SK-N-MC (cell line): ENCODE data around the gene MBNL2.

Experiments used
- DNase-seq: peaks from one replicate; pipeline ENCODE4 v3.0.0-alpha.2; 2011; ENCODE audit warnings: low read depth, low spot score
- H3K27ac ChIP-seq: fragments of 200-600 bp; sonication (generic); 2 replicates; pipeline ENCODE4 v1.5.1; 2016; ENCODE audit warnings: mixed run types
- H3K36me3 ChIP-seq: fragments of 200-600 bp; sonication (generic); 2 replicates; pipeline ENCODE4 v1.6.1; 2017; ENCODE audit warnings: antibody characterized with exemption, low read length, mixed read lengths; ENCODE audit not compliant: insufficient read depth
- H3K4me3 ChIP-seq: fragments of 200-600 bp; sonication (generic); 2 replicates; pipeline ENCODE4 v1.5.1; 2016
- H3K9ac ChIP-seq: fragments of 200-600 bp; sonication (generic); 2 replicates; pipeline ENCODE4 v1.8.0; 2017; ENCODE audit warnings: mixed run types, mixed read lengths; ENCODE audit not compliant: insufficient read length
- H3K9me3 ChIP-seq: fragments of 200-600 bp; sonication (generic); 2 replicates; pipeline ENCODE4 v1.6.1; 2017; ENCODE audit warnings: low read depth, mild to moderate bottlenecking, antibody characterized with exemption, low read length, moderate library complexity, mixed read lengths
- EZH2 ChIP-seq: fragments of 200-600 bp; sonication (generic); IDR thresholded peaks from one replicate; pipeline ENCODE4 v1.6.1; 2017; ENCODE audit warnings: antibody characterized with exemption
- FOXP2 ChIP-seq: optimal IDR thresholded peaks from 2 replicates; pipeline ENCODE3; 2011; ENCODE audit warnings: mild to moderate bottlenecking, moderate library complexity; ENCODE audit not compliant: insufficient read depth; ENCODE audit errors: extremely low read length, control extremely low read depth
- POLR2AphosphoS5 ChIP-seq: IDR thresholded peaks from 2 replicates; pipeline ENCODE4 v1.6.1; 2012; ENCODE audit warnings: mild to moderate bottlenecking, low read depth, low read length, borderline replicate concordance

Gene MBNL2

DNA sequence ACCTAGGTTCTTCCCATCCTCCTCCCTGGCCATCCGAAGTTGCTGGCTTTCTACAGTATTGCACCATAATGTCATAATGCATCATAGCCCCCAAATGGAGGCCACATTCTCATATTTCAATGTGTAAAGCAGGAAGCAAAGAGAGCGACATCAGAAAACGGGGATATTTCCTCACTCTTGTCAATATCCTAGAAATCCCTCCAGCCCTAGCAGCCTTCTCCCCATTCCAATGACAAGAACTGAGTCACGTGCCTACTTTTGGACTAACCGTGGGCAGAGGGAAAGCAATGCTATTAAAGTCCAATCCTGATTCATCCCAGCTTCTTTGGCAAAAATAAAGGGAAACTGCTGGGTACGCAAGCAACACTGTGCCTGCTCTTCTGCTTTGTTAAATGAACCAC is 207.5 kb downstream of the MBNL2 start:
- TF ChIP-seq EZH2 (no peak), FOXP2 (no peak), POLR2AphosphoS5 (no peak)
- no peak overlapping the region for H3K27ac ChIP-seq
- no peak overlapping the region for H3K4me3 ChIP-seq
- no peaks in the 10 kb centered on the region for H3K36me3 ChIP-seq
- H3K9me3 ChIP-seq = no peaks in the 10 kb centered on the region
- H3K9ac ChIP-seq = no peak overlapping the region
- no peak for DNase-seq

- DNase-seq = no peak
- Histone ChIP-seq H3K4me3 (no peak overlapping the region), H3K27ac (no peak overlapping the region), H3K36me3 (no peaks in the 10 kb centered on the region), H3K9me3 (no peaks in the 10 kb centered on the region), H3K9ac (no peak overlapping the region)
- TF ChIP-seq EZH2 = no peak
- no peak for TF ChIP-seq FOXP2
- no peak for TF ChIP-seq POLR2AphosphoS5
Measured at GRCh38 chr13:97430296-97430695, 208.2 kb downstream of the MBNL2 start.

DNA sequence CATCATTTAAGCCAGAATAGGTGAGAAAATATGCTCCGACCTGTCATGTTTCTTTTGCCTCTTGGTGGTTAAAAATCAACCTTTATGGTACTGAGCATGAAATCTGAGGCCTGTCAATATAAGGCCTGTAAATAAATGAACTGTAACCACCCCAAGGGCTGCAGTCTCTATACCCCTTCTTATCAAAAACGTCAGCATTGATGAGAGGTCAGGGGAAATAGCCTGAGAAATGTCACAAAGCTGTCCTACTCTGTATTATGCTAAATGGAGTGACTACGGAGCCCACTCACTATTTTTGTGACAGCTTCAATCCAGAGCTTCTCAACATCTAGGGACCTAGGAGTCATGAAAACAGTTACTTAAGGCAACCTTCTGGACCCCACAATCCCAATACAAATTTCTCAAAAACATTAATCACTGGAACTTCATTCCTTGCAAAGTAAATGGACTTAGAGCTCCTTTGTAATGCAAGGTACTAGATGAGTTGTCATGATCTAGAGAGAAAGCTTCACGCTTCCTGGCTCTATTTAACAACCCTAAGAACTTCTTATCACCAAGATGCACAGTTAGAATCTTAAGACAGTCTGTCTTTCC is 209.1 kb downstream of the MBNL2 start:
- Histone ChIP-seq H3K9ac (no peak overlapping the region), H3K4me3 (no peak overlapping the region), H3K36me3 (no peaks in the 10 kb centered on the region), H3K27ac (no peak overlapping the region), H3K9me3 (no peaks in the 10 kb centered on the region)
- DNase-seq = no peak
- TF ChIP-seq POLR2AphosphoS5 (no peak), EZH2 (no peak), FOXP2 (no peak)

- Histone ChIP-seq H3K27ac (no peak overlapping the region), H3K9ac (peak overlapping the region; percentile 4), H3K9me3 (no peaks in the 10 kb centered on the region), H3K4me3 (peak overlapping the region; percentile 83), H3K36me3 (no peaks in the 10 kb centered on the region)
- TF ChIP-seq EZH2 = no peak
- TF ChIP-seq FOXP2 = no peak
- no peak for TF ChIP-seq POLR2AphosphoS5
- DNase-seq = no peak
Measured at GRCh38 chr13:97432232-97432916, 210.2 kb downstream of the MBNL2 start.

DNA sequence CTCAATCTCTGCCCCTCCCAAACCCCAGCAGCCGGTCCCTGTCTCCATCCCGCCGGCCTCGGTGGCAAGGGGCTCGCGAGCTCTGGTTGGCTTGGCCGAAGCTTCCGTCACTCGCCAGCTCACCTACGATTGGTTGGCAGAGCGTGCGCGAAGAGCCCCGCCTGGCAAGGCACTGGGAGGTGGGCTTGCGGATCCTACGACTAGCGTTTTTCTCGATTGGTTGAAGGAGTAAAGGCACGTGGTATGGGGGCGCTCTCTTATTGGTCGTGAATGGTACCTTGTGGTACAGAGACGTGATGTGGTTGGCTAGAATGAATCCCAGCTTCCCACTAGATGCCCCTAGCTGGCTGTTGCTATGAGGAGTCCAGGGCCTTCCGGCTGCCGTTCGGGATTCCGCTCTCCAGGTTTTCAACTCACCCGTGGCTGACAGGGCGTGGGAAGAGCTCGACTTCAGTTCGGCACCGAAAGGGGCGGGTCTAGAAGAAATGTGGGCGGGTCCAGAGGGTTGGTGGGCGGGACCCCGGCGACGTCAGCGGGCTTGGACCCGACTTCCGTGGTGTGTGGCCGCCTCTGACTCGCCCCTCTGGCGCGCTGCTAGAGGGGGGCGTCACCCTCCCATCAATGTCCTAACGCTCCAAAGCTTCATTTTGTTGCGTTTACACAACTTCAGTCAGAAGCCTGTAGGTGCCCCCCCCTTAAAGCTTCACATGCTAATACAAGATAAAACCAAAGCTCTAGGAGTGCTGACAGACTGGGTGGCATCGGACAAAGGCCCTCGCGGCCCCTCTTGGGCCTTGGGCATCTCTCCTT is 211.0 kb downstream of the MBNL2 start:
- peak; percentile 99 for DNase-seq
- H3K9ac ChIP-seq = peak overlapping the region; percentile 79
- peak overlapping the region; percentile 77 for H3K27ac ChIP-seq
- no peaks in the 10 kb centered on the region for H3K36me3 ChIP-seq
- no peaks in the 10 kb centered on the region for H3K9me3 ChIP-seq
- TF ChIP-seq EZH2 (no peak), FOXP2 (peak; percentile 29), POLR2AphosphoS5 (peak; percentile 67)
- H3K4me3 ChIP-seq = peak overlapping the region; percentile 83

DNA sequence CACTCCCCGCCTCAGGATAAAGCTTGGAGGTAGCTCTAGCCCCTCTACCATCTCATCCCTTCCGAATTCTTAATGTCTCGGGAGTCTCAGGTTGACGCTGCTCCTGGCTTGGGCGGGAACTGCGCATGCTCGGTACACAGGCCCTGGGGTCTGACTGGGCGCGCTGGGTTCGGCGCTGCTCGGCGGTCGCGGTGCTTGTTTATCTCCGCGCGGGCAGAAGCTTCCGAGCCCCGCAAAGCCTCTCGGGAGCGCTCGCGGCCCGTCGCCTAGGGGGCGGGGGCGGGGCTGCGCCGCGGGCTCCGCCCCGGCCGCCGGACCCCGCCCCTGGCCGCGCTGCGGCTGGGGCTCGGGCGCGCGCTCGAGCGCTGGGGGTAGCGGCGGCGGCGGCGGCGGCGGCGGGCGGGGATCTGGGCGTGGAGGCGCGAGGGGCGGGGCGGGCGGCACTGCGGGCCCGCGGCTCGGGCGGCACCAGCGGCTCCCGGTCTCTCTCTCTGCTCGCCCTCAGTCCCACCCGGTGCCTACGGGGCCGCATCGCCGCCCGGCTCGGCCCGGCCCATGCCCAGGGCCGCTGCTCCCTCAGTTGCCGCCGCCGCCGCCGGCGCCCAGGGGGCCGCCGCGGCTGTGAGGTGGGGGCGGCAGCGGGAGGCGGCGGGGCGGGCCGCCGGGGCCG is 211.7 kb downstream of the MBNL2 start, which contains the start of gene RAP2A:
RAP2A (plus strand) TSS at position 443 of the 670 bp plus-strand sequence. CDS start 302 bp downstream, outside the sequence.
- no peaks in the 10 kb centered on the region for H3K36me3 ChIP-seq
- peak within 1 kb of the TSS; percentile 77 for H3K27ac ChIP-seq
- no peaks in the 10 kb centered on the region for H3K9me3 ChIP-seq
- H3K4me3 ChIP-seq = peak within 1 kb of the TSS; percentile 84
- TF ChIP-seq EZH2 (no peak), POLR2AphosphoS5 (peak; percentile 59), FOXP2 (no peak)
- DNase-seq = peak; percentile 71
- H3K9ac ChIP-seq = peak within 1 kb of the TSS; percentile 79

DNA sequence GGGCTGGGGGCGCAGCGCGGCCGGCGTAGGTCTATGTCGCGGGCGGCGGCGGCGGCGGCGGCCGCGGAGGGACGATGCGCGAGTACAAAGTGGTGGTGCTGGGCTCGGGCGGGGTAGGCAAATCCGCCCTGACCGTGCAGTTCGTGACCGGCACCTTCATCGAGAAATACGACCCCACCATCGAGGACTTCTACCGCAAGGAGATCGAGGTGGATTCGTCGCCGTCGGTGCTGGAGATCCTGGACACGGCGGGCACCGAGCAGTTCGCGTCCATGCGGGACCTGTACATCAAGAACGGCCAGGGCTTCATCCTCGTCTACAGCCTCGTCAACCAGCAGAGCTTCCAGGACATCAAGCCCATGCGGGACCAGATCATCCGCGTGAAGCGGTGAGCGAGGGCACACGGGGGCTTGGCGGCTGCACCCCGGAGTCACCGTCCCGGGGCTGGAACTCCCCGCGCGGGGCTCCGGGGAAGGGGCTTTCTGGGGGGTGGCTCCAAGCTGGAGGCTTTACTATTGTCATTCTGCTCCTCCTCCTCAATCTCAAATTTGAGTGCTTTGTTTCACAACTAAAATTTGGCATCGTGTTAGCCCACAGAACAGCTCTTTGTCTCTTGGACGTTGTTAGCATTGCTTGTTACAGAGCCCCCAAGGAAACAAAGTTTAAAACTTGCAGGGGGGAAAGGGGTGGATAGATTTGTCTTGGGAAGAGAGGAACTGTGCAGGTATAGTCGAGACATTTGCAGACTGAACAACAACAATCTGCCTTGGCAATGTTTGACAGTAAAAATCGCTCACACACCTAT is 212.5 kb downstream of the MBNL2 start:
- no peak for TF ChIP-seq EZH2
- TF ChIP-seq POLR2AphosphoS5 = no peak
- Histone ChIP-seq H3K27ac (no peak overlapping the region), H3K36me3 (no peaks in the 10 kb centered on the region), H3K9me3 (no peaks in the 10 kb centered on the region), H3K4me3 (peak overlapping the region; percentile 84), H3K9ac (peak overlapping the region; percentile 71)
- DNase-seq = no peak
